HCT116 (cell line): ENCODE measurements around the gene CENATAC. TPM values are rescaled to one million over a fixed set of nuclear protein-coding genes. Genes with fewer than 3 reads are reported as not detected.
A peak's percentile ranks its signal among the peaks of the same experiment; 100 is the strongest.

ENCODE experiments used
- ATAC-seq: fragments of 200-7000 bp; cut with Tn5 transposase; 2 replicates; pipeline ENCODE4 v1.9.1; 2020; ENCODE audit warnings: mild to moderate bottlenecking, moderate library complexity
- BruUV-seq: library from RNA; stranded (reverse); fragments of 400-500 nt; replicated peaks from 2 replicates; lab custom pipeline; 2021; lab: Mats Ljungman, UMichigan
- CTCF ChIA-PET: fragments of 300-600 bp; sonication (Branson Sonifier 250); formaldehyde crosslinking; loops from one replicate; lab custom pipeline; 2021; ENCODE audit warnings: antibody characterized with exemption; lab: Charles Lee
- POLR2A ChIA-PET: fragments of 300-600, 350-600 bp; sonication (Branson Sonifier 250); formaldehyde crosslinking; loops from one replicate; lab custom pipeline; 2021; ENCODE audit warnings: antibody characterized with exemption; lab: Charles Lee
- RAD21 ChIA-PET, 2 experiments: fragments of 300-600 bp; sonication (Branson Sonifier 250); formaldehyde crosslinking; loops; one replicate each; lab custom pipeline; 2023; ENCODE audit warnings: low total read pairs in 2 of 2; ENCODE audit not compliant: uncharacterized antibody in 2 of 2, unreplicated experiment in 2 of 2, low non-redundant PET in 1 of 2; lab: Charles Lee
- DNase-seq: peaks from one replicate; pipeline ENCODE4 v3.0.0-alpha.2; 2010; ENCODE audit warnings: low read depth, low spot score
- H2AFZ ChIP-seq: fragments of 200-600 bp; shearing (Covaris generic), sonication (generic); 2 replicates; pipeline ENCODE4 v1.6.1; 2017; ENCODE audit warnings: low read depth, mixed run types, mixed read lengths, antibody characterized with exemption, low read length; ENCODE audit not compliant: poor library complexity, severe bottlenecking
- H3K27ac ChIP-seq: 2 replicates; pipeline ENCODE4 v1.5.1; 2012; ENCODE audit warnings: low read depth, low read length
- H3K27me3 ChIP-seq: fragments of 200-600 bp; sonication (generic); 2 replicates; pipeline ENCODE4 v1.6.1; 2016; ENCODE audit warnings: mixed run types, low read length, mixed read lengths; ENCODE audit not compliant: insufficient read depth
- H3K36me3 ChIP-seq, 2 experiments: fragments of 200-500 bp in 1 of 2; fragments of 200-600 bp in 1 of 2; sonication (Bioruptor generic) in 1 of 2; sonication (generic) in 1 of 2; 2 replicates each; pipeline versions ENCODE4 v1.5.1 to v1.6.1; 2014 to 2016; ENCODE audit warnings: low read length in 2 of 2, inconsistent platforms in 1 of 2, mixed read lengths in 1 of 2, mixed run types in 1 of 2; ENCODE audit not compliant: insufficient read depth in 2 of 2, control insufficient read depth in 1 of 2
- H3K4me1 ChIP-seq, 2 experiments: fragments of 200-600 bp in 1 of 2; sonication (generic) in 1 of 2; 2 replicates each; pipeline versions ENCODE4 v1.5.1 to v1.6.1; 2012 to 2017; ENCODE audit warnings: low read length in 2 of 2, inconsistent platforms in 1 of 2, mild to moderate bottlenecking in 1 of 2, mixed read lengths in 1 of 2, mixed run types in 1 of 2, moderate library complexity in 1 of 2; ENCODE audit not compliant: insufficient read depth in 2 of 2, control insufficient read depth in 1 of 2
- H3K4me2 ChIP-seq: fragments of 200-600 bp; sonication (generic); 2 replicates; pipeline ENCODE4 v1.6.1; 2017; ENCODE audit warnings: mixed run types, low read length, mixed read lengths
- H3K4me3 ChIP-seq, 2 experiments: fragments of 200-600 bp in 1 of 2; sonication (generic) in 1 of 2; replicated peaks in 1 of 2; 2 replicates each; pipeline ENCODE4 v1.5.1; 2011 to 2016; ENCODE audit warnings: low read length in 2 of 2, control low read depth in 1 of 2, low read depth in 1 of 2, mild to moderate bottlenecking in 1 of 2, mixed read lengths in 1 of 2, mixed run types in 1 of 2
- H3K79me2 ChIP-seq: fragments of 200-600 bp; sonication (generic); 2 replicates; pipeline ENCODE4 v1.6.1; 2017; ENCODE audit warnings: mild to moderate bottlenecking, mixed run types, low read length, moderate library complexity, mixed read lengths; ENCODE audit not compliant: insufficient read depth
- H3K9ac ChIP-seq: fragments of 200-600 bp; sonication (generic); 2 replicates; pipeline ENCODE4 v1.6.1; 2016; ENCODE audit warnings: low read length, mixed read lengths
- H3K9me2 ChIP-seq: fragments of 200-600 bp; sonication (generic), shearing (Covaris generic); 2 replicates; pipeline ENCODE4 v1.6.1; 2017; ENCODE audit warnings: mixed run types, mild to moderate bottlenecking, moderate library complexity; ENCODE audit not compliant: insufficient read depth
- H3K9me3 ChIP-seq, 2 experiments: fragments of 200-500 bp in 1 of 2; fragments of 200-600 bp in 1 of 2; sonication (Bioruptor generic) in 1 of 2; sonication (generic) in 1 of 2; 2 replicates each; pipeline ENCODE4 v1.6.1; 2014 to 2017; ENCODE audit warnings: low read length in 2 of 2, mixed read lengths in 2 of 2, inconsistent platforms in 1 of 2, low read depth in 1 of 2, mild to moderate bottlenecking in 1 of 2, mixed run types in 1 of 2, moderate library complexity in 1 of 2; ENCODE audit not compliant: control insufficient read depth in 1 of 2, insufficient read depth in 1 of 2
- H4K20me1 ChIP-seq: fragments of 200-600 bp; sonication (generic), shearing (Covaris generic); 2 replicates; pipeline ENCODE4 v1.6.1; 2017; ENCODE audit warnings: mixed run types, mild to moderate bottlenecking, moderate library complexity; ENCODE audit not compliant: insufficient read depth
- CBX3 ChIP-seq: IDR thresholded peaks from 2 replicates; pipeline ENCODE4 v1.6.1; 2012; ENCODE audit warnings: low read depth
- ELF1 ChIP-seq: IDR thresholded peaks from 2 replicates; pipeline ENCODE4 v1.6.1; 2012; ENCODE audit warnings: low read depth, borderline replicate concordance
- POLR2A ChIP-seq: IDR thresholded peaks from 2 replicates; pipeline ENCODE4 v1.7.0; 2011; ENCODE audit warnings: borderline replicate concordance; ENCODE audit not compliant: insufficient read depth, insufficient read length; ENCODE audit errors: extremely low read depth
- POLR2AphosphoS5 ChIP-seq: IDR thresholded peaks from 2 replicates; pipeline ENCODE4 v1.6.1; 2011; ENCODE audit warnings: mild to moderate bottlenecking, low read depth, low read length, moderate library complexity
- RAD21 ChIP-seq: IDR thresholded peaks from 2 replicates; pipeline ENCODE4 v1.6.1; 2012; ENCODE audit warnings: low read depth, mild to moderate bottlenecking
- SIN3A ChIP-seq: IDR thresholded peaks from 2 replicates; pipeline ENCODE4 v1.6.1; 2012; ENCODE audit warnings: low read depth
- SP1 ChIP-seq: IDR thresholded peaks from 2 replicates; pipeline ENCODE4 v1.6.1; 2012; ENCODE audit warnings: low read depth
- SRF ChIP-seq: IDR thresholded peaks from 2 replicates; pipeline ENCODE4 v1.6.1; 2012; ENCODE audit warnings: low read depth
- TCF7L2 ChIP-seq: IDR thresholded peaks from 2 replicates; pipeline ENCODE4 v1.7.0; 2011; ENCODE audit warnings: borderline replicate concordance, inconsistent platforms; ENCODE audit not compliant: insufficient read depth, insufficient read length; ENCODE audit errors: extremely low read depth
- intact Hi-C: fragments of 100-400 bp; cut with micrococcal nuclease; formaldehyde crosslinking; loops from 2 replicates; pipeline ENCODE4 v1.10.0; 2022
- total RNA-seq: library from RNA; stranded (reverse); gene quantifications from one replicate; pipeline ENCODE4 v1.2.1, GENCODE V29; 2021; ENCODE audit not compliant: unreplicated experiment
- TF ChIP-seq, protein P1 (sequence below), 3 experiments: fragments of 200-600 bp in 1 of 3; sonication (generic) in 1 of 3; IDR thresholded peaks in 2 of 3; conservative IDR thresholded peaks in 1 of 3; 2 replicates each; pipeline ENCODE4 v1.5.1; 2012 to 2017; ENCODE audit warnings: low read depth in 2 of 3, low read length in 2 of 3, antibody characterized with exemption in 1 of 3, borderline replicate concordance in 1 of 3, control low read depth in 1 of 3, mild to moderate bottlenecking in 1 of 3, mixed read lengths in 1 of 3, mixed run types in 1 of 3, moderate library complexity in 1 of 3; ENCODE audit not compliant: insufficient read depth in 1 of 3
- TF ChIP-seq, protein P2 (sequence below): IDR thresholded peaks from 2 replicates; pipeline ENCODE4 v1.6.1; 2012
- TF ChIP-seq, protein P3 (sequence below): IDR thresholded peaks from 2 replicates; pipeline ENCODE4 v1.6.1; 2011; ENCODE audit warnings: mild to moderate bottlenecking, low read length, moderate library complexity; ENCODE audit not compliant: insufficient replicate concordance; ENCODE audit errors: extremely low read depth

CENATAC gene
- total RNA-seq, 1 experiment from 2014 or later, result 28.9 TPM

DNA sequence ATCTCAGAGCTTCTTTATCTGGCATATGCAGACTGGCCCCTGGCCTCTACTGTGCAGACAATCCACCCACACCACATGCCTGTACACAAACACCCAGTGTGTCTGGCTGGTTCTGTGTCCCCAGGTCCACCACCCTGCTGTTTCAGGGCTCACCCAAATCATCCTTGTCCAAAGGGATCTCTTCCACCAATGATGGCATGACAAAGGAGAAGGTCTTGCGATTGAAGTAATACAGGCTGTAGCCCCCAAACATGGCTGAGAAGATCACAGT, 31.1 kb downstream of the CENATAC start:
- Histone ChIP-seq H3K4me2 (peak overlapping the region; percentile 99), H3K79me2 (peaks cover 26% of the 10 kb centered on the region), H3K9ac (peak overlapping the region; percentile 97), H4K20me1 (no peaks in the 10 kb centered on the region), H3K27ac (peak overlapping the region; percentile 89; the same call in 1 of the 2 replicates), H2AFZ (no peak overlapping the region), H3K9me2 (no peaks in the 10 kb centered on the region), H3K4me1 (peaks cover 5 to 37% of the 10 kb centered on the region in 2 experiments; a peak in 3 of 4 replicates), H3K4me3 (no peak overlapping the region; a peak in 1 of 4 replicates), H3K9me3 (no peaks in the 10 kb centered on the region), H3K27me3 (no peaks in the 10 kb centered on the region), H3K36me3 (peaks cover 14 to 20% of the 10 kb centered on the region in 2 experiments; a peak in 2 of 4 replicates)
- ATAC-seq (no peak), DNase-seq (no peak)
- intact Hi-C loops, result no loop called here
- TF ChIP-seq POLR2AphosphoS5 (no peak), TCF7L2 (no peak)
- TF ChIP-seq, protein P1, sequence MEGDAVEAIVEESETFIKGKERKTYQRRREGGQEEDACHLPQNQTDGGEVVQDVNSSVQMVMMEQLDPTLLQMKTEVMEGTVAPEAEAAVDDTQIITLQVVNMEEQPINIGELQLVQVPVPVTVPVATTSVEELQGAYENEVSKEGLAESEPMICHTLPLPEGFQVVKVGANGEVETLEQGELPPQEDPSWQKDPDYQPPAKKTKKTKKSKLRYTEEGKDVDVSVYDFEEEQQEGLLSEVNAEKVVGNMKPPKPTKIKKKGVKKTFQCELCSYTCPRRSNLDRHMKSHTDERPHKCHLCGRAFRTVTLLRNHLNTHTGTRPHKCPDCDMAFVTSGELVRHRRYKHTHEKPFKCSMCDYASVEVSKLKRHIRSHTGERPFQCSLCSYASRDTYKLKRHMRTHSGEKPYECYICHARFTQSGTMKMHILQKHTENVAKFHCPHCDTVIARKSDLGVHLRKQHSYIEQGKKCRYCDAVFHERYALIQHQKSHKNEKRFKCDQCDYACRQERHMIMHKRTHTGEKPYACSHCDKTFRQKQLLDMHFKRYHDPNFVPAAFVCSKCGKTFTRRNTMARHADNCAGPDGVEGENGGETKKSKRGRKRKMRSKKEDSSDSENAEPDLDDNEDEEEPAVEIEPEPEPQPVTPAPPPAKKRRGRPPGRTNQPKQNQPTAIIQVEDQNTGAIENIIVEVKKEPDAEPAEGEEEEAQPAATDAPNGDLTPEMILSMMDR (IDR thresholded peaks at IDR 0.05 in 2 of 3, conservative IDR thresholded peaks at IDR 0.05 in 1 of 3; ENCODE audit: borderline replicate concordance in 1 of 3, insufficient read depth in 1 of 3, low read depth in 2 of 3, low read length in 2 of 3), result no peak
- BruUV-seq, result no TSS peak
- ChIA-PET CTCF (no interaction called here), RAD21 (no interaction called here), POLR2A (no interaction called here)

DNA sequence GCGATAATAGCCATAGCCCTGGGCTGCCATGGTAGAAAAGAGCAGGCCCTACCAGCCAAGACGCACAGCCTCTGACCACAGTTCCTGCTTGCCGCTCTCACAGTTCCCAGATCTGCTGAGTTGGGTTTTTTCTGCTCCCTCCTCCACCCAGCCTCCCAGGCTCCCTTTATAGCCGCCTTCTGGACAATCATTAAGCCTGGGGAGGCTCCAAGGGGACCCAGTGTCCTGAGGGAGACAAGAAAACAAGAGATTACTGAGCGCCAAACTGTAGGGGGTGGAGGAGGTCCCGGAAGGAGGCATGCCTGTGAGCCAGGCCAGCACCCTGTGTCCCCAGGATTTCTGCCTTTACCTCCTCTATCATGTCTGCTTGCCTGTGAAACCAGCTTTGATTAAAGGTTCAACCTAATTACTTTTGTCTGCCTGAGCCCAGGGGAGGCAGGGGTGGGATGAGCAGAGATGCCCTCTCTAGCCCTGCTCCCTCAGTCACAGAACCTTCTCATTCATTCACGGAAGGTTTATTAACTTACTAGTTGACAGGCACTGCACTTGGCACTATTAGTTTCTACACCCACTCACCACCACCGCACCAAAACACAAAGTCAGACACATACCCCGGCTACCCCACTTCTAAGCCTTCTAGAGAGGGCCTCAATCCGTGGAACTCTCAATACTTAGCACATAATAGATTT, 31.5 kb downstream of the CENATAC start:
- ChIA-PET POLR2A (no interaction called here), CTCF (no interaction called here), RAD21 (no interaction called here)
- H3K9me3 ChIP-seq, result no peaks in the 10 kb centered on the region
- DNase-seq (no peak), ATAC-seq (no peak)
- H3K36me3 ChIP-seq, result peaks cover 13 to 19% of the 10 kb centered on the region in 2 experiments; a peak in 2 of 4 replicates
- H2AFZ ChIP-seq, result no peak overlapping the region
- intact Hi-C loops, result no loop called here
- peak overlapping the region; percentile 86 to 91 for H3K4me3 ChIP-seq
- H3K4me2 ChIP-seq, result peak overlapping the region; percentile 99
- H3K4me1 ChIP-seq, result peaks cover 5 to 38% of the 10 kb centered on the region in 2 experiments; a peak in 3 of 4 replicates
- no peaks in the 10 kb centered on the region for H4K20me1 ChIP-seq
- TSS peak; percentile 67 for BruUV-seq
- H3K27ac ChIP-seq, result peak overlapping the region; percentile 89
- peaks cover 26% of the 10 kb centered on the region for H3K79me2 ChIP-seq
- H3K9ac ChIP-seq, result peak overlapping the region; percentile 97
- H3K9me2 ChIP-seq, result no peaks in the 10 kb centered on the region
- no peaks in the 10 kb centered on the region for H3K27me3 ChIP-seq
- TF ChIP-seq, protein P2, sequence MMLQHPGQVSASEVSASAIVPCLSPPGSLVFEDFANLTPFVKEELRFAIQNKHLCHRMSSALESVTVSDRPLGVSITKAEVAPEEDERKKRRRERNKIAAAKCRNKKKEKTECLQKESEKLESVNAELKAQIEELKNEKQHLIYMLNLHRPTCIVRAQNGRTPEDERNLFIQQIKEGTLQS, result no peak
- TF ChIP-seq, protein P1 (IDR thresholded peaks at IDR 0.05 in 2 of 3, conservative IDR thresholded peaks at IDR 0.05 in 1 of 3; ENCODE audit: borderline replicate concordance in 1 of 3, insufficient read depth in 1 of 3, low read depth in 2 of 3, low read length in 2 of 3), result no peak
- TF ChIP-seq, protein P3, sequence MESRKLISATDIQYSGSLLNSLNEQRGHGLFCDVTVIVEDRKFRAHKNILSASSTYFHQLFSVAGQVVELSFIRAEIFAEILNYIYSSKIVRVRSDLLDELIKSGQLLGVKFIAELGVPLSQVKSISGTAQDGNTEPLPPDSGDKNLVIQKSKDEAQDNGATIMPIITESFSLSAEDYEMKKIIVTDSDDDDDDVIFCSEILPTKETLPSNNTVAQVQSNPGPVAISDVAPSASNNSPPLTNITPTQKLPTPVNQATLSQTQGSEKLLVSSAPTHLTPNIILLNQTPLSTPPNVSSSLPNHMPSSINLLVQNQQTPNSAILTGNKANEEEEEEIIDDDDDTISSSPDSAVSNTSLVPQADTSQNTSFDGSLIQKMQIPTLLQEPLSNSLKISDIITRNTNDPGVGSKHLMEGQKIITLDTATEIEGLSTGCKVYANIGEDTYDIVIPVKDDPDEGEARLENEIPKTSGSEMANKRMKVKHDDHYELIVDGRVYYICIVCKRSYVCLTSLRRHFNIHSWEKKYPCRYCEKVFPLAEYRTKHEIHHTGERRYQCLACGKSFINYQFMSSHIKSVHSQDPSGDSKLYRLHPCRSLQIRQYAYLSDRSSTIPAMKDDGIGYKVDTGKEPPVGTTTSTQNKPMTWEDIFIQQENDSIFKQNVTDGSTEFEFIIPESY, result no peak
- no peak for TF ChIP-seq CBX3
- no peak for TF ChIP-seq POLR2A
- no peak for TF ChIP-seq SP1
- TF ChIP-seq ELF1, result no peak
- no peak for TF ChIP-seq SRF
- TF ChIP-seq RAD21, result no peak
- no peak for TF ChIP-seq TCF7L2
- no peak for TF ChIP-seq SIN3A
